Ramos (cell line): Measurements from ENCODE around the gene WFDC5.

Experiments
- in situ Hi-C: fragments of 300-500 bp; cut with MboI; formaldehyde crosslinking; loops from one replicate; pipeline ENCODE4 v1.14.3; 2022; ENCODE audit warnings: low sequenced_read_pairs; ENCODE audit not compliant: unreplicated experiment

WFDC5 gene

DNA sequence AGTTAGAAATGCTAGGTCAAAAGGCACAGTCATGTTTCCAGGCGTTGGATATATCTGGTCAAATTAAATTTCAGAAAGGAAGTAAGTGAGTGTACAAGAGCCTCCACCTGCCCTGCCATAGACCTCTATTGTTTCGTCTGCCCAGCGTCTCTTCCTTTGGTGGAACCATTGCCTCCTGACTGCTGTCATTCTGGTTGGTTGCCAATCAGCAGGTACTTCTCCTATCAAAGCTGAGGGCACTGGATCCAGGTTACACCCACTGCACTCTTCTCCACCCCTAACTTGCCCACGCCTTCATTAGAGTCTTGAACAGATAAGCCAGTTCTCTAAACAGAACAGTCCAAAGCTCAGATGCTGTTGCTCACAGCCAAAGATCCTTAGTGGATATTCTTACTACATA is 2.6 kb upstream of the WFDC5 start:
- in situ Hi-C loops, result no loop called here

DNA sequence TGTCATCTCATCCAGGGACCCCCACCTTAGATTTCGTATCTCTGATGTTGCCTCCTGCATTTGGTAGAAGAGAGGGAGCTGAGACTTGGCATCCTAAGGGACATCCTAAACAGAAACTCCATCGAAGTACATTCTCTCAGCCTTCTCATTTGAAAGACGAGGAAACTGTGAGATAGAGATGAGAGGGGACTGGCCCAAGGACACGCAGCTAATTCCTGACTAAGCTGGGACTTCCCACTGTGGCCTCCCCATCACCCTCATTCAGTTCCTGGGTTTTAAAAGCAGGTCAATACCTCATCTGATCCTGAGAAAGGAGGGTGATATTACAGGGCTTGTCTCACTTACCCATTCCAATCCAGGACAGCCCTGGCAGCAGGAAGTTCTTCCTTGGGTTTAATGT is 855 bp upstream of the WFDC5 start:
- in situ Hi-C loops, result no loop called here

DNA sequence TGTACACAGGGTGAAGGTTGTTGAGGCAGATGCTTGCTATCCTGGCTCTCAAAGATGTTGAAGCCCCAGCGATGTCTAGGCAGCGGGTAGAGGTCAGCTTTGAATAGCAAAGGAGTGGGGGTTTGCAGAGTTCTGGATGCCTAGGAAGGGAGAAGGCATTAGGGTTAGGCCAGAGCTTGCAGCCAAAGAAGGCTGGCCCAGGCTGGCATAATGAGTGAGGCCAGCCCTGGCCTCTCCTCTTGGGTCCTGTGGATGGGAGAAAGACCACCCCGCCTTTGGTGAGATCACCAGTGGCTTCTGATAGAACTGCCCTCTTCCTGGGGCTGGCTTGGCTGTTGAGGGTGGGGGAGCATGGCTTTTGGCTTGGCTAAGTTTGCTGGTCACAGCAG is 406 bp upstream of the WFDC5 start:
- in situ Hi-C loops, result no loop called here

DNA sequence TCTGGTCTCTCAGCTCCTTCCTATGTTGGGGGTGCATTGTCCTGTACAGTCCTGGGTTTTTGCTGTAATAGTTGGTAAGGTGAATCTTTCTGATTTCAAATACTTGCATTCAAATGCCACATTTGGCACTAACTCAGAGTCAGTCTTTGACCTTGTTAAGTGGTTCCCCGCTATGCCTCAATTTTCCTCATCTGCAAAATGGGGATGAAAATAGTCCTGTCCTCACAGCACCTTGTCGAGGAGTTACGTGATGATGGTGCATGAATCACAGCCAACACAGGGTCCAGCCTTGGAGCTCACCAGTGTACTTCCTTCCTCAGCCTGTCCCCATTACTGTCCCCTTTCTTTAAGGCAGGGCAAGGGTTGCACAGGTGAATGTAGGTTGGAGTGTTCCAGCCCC is 1.1 kb downstream of the WFDC5 start:
- in situ Hi-C loops, result no loop called here

DNA sequence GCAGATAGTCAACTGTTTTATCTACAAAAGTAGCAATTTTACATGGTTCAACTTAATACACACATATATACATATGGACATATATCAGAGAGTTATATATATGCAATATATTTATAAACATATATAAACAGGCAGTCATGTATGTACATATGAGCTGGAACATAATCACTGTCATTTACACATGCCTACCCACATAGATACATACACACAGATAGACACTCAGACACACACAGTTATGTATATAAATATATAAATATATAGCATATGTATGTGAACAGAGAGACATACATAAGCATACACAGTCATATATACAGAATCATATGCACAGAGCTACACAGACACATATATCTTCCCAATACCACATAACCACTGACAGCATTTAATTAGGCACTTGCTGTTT is 2.2 kb downstream of the WFDC5 start:
- in situ Hi-C loops, result no loop called here

DNA sequence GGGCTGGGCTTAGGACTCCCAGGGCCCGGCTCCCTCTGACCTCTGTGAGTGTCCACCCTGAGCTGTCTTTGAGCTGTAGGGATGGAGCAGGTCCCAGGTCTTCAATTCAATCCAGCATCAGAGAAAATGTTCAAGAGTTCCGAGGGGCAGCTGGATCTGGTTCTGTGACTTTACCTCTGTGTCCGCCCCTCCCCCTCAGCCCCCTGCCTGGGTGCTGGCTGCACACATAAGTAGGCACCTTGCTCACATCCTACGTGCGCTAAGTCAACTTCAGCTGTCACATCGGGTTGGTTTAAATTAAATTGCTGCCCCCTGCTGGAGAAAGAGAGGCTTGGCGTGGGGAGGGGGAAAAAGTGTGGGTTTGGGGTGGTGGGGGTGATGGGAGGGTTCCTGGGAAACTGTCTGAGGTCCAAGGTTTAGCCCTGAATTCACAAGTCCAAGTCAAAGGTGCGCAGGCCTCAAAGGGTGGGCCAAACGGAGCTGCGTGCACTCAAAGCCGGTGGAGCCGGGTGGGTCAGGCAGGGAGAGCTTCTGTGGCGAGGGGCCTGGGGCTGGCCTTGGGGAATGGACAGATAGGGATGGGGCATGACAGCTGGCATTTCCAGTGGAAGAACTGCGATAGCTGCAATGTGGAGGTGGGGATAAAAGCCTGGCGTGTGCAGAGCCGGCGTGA is 3.0 kb downstream of the WFDC5 start:
- in situ Hi-C loops, result no loop called here

DNA sequence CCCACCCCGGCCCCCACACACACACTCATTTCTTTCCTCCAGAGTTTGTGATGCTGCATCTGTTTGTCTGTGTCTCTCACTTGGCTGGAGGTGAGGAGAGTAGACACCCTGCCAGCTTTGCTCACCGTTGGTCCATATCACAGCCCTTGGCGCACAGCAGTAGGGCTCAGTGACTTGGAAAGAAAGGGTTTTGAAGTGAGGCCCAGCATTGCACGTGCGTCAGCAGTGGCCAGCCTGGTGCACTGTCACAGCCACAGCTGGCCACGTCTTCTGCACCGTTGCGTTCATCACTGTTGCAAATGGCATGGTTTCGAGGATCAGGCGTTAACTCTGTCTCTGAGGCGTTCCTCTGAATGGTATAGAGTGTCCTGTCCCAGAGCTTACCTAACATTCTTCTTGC is 3.7 kb downstream of the WFDC5 start:
- in situ Hi-C loops, result no loop called here

DNA sequence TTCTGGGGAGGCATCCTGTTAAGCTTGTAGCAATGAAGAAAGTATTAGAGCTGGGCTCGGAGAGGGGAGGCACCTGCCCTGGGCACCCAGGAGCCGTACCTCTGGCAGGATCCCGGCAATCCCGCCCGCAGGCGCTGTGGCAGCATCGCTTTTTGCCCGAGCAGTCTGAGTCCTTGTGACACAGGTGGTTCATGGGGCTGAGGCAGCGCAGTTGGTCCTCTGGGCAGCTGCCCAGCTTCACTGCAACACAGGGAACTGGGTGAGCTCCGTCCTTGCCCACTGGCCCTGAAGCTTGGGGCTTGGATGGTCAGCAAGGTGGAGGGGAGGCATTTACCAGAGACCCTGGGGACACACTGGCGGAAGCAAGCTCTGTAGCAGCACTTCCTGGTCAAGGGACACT is 4.7 kb downstream of the WFDC5 start:
- in situ Hi-C loops, result no loop called here

DNA sequence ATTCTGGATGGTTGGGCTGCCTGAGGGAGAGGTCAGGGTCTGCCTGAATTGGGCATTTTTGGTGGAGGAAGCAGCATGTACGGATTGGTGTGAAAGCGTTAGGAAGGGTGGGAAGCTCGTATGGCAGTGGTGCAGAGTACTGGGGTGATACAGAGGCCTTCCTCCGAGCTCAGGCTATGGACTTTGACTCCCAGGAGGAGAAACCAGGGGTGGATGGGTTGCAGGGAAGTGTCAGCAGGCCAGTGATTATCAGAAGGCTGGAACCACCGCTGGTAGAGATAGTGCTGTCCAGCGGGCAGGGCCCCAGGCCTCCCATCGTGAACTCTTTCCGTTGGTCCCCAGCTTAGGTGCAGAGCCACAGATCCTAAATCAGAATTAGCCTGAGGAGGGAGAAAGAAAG is 5.3 kb downstream of the WFDC5 start:
- in situ Hi-C loops, result no loop called here

DNA sequence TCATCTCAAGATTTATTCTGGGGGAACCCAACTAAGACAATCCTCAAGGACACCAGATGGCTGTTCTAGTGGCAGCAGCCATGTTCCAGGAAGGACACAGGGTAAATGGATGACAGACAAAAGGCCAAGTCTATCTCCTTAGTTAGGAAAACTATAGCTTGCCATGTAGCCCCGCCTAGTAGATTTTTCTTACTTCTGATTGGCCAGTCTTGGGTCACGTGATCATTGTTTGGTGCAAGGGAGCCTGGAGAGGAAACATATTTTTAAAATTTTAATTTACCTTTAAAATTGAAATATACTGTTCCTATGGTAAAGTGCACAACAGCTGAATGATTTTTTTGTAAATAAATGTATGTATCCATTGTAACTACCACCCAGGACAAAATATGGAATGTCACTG is 9.7 kb downstream of the WFDC5 start:
- in situ Hi-C loops, result no loop called here

DNA sequence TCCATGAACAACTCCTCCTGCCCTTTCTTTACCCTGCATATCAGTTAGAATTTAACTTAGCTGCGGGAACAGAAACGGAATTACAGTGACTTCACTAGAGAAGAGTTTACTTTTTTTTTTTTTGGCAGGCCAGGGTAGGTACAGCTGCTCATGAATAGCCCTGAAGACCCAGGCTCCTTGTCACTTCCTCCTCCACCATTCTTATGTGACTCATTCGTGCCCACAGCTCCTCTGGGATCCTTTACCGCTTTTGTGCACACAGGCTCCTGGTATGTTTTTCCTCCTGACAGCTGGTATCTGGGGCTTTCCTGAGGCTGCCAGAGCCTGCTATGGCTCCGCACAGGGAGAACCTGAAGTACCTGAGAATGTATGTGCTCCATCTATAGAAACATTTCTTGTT is 10.2 kb downstream of the WFDC5 start:
- in situ Hi-C loops, result no loop called here

DNA sequence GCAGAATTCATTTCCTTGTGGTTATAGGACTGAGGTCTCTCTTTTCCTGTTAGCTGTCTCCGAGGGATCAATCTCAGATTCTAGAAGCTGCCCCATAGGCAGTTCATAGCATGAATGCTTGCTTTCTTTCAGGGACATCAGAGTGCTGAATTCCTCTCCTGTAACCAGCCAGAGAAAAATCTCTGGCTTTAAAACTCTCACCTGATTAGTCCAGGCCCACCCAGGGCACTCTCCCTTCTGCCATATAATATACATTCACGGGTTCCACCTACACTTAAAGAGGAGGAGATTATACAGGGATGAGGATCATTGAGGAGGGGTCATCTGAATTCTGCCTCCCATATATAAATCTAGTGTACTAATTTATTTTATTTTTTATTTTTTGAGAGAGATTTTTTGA is 11.9 kb downstream of the WFDC5 start:
- in situ Hi-C loops, result no loop called here

DNA sequence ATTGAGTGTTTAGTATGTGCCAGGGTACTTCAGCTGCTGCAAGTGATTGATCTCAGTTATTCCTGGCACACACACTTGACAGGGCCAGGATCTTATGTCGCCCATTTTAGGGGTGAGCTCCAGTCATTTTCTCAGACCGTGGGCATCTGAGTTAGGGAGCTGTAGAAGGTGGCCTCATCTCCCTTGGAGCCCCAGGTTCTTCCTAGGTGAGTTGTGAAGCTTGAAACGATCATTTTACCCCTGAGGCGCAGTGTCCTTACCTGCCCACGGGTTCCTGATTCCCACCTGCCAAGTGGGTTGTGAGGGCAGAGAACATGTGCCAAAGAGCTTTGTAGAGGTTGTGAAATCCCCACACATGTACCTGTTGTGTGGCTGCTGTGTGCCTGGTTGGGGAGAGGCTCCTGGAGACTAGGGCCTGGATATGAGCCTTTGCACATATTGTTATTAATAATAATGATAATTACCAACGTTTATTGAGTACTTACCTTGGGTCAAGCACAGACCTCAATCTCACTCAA is 13.6 kb downstream of the WFDC5 start:
- in situ Hi-C loops, result no loop called here

DNA sequence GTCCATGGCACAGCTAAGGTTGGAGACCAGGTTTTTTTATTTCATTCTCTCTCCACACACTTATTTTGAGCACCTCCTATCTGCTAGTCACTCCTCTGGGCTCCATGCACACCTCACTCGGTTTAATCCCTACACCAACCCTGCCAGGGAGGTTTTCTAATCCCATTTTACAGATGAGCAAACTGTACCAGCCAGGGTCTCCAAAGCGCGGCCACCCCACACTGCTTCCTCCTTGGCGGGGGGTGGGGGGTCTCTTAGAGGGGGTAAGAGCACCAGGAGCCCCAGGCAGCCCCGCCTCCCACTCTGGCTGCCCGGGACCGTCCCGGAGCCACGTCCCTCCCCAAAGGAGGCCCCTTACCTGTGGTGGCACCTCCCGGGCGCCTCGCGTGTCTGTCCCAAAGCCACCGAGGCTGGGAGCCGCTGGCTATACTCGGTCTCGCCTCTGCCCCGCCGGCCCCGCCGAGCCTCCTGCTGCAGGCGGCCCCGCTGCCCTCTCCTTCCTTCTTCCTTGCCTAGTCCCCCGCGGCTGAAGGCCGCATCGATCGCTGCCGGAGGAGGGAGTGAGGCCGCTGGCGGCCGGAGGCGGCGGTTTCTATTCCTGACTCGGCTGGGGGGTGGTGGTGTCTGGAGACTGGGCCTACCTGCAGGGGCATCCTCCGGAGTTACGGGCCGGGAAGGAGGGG is 14.3 kb downstream of the WFDC5 start, which contains the start of gene KCNS1:
Gene KCNS1, minus strand, starts transcription at position 565 of the 683 bp plus-strand sequence. CDS start 1,891 bp downstream, outside the sequence.
- in situ Hi-C loops, result no loop called here

DNA sequence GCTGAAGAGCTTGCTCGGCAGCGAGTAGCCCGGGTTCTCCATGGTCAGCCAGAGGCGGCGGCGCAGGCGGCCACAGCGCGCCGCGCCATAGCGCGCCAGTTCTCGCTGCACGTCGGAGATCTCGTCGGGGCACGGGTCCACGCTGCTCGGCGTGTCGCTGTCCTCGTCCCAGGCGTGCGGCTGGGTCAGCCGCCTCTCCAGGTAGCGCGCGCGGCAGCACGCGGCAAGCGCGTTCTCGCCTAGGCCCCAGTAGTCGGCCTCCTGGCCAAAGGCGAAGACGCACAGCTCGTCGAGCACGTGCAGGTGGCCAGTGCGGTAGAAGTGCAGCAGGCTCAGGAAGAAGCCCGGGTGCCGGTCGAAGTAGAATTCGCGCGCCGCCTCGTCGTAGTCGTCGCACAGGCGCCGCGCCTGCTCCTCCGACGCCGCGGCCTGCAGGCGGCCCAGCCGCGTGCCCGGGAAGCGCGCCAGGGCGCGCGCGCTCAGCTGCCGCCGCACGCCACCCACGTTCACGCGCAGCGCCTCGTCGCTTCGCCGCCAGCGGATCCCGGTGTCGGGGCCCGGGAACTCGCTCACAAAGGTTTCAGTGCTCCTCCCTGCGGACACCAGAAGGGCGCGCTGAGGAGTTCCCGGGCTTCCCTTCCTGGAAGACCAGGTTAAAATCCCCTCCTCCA is 16.7 kb downstream of the WFDC5 start:
- in situ Hi-C loops, result loop anchor here (10.0 kb wide), 1 partner anchor 183 kb away; the partner anchor contains the start of gene PABPC1L

DNA sequence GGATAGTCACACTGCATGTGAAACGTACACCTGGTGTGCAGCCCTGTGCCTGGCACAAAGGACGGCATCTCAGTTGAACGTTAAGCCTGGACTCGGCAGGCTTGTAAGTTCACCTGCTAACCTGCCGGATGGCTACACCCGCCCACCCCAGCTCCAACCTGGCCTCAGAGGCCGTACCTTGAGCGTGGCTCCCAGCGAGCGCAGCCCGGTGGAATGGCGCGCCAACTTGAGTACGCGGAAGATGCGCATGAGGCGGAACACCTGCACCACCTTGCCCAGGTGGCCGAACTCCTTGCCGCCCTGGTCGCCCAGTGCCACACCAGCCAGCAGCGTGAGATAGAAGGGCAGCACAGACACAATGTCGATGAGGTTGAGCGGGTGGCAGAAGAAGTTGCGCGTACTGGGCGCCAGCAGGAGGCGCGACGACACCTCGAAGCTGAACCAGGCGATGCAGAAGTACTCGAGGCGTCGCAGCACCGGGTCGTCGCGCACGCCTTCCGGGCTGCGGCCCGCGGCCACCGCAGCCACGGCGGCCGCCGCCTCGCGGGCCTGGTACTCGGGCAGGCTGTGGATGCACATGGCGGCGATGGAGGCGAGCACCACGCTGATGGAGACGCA is 17.4 kb downstream of the WFDC5 start:
- in situ Hi-C loops, result loop anchor here (10.0 kb wide), 1 partner anchor 183 kb away; the partner anchor contains the start of gene PABPC1L

DNA sequence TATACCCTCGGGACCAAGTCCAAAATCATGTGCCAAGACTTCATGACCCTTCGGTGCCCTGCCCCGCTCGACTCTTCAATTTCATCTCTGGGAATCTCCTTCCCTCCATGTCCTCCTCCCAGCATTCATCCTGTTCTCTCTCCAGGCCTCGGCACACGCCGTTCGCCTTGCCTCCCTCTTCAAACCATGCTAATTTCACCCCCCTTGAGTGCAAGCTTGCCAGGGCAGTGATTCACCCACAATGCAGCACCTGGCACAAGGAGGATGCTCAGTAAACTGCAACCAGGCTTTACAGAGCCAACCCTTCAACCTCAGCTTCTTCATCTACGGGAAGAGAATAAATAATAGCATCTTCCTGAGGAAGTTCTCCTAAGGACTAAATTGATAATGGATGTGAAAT is 18.2 kb downstream of the WFDC5 start:
- in situ Hi-C loops, result loop anchor here (10.0 kb wide), 1 partner anchor 182 kb away; the partner anchor contains the start of gene PABPC1L

DNA sequence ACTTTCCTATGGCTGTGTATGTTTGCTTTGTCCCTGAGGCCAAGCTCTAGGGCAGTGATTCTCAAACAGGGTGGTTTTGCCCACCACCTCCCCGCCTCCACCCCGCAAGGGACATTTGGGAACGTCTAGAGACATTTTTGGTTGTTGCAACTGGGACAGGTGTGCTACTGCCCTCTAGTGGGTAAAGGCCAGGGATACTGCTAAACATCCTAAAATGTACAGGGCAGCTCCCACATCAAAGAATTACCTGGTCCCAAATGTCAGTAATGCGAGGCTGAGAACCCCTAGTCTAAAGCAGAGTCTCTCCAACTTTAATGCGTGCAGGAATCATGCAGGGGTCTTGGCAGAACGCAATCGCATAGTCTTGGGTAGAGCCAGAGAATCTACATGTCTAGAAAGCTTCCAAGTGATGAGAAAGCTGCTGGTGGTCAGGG is 19.2 kb downstream of the WFDC5 start:
- in situ Hi-C loops, result loop anchor here (10.0 kb wide), 1 partner anchor 181 kb away; the partner anchor contains the start of gene PABPC1L

DNA sequence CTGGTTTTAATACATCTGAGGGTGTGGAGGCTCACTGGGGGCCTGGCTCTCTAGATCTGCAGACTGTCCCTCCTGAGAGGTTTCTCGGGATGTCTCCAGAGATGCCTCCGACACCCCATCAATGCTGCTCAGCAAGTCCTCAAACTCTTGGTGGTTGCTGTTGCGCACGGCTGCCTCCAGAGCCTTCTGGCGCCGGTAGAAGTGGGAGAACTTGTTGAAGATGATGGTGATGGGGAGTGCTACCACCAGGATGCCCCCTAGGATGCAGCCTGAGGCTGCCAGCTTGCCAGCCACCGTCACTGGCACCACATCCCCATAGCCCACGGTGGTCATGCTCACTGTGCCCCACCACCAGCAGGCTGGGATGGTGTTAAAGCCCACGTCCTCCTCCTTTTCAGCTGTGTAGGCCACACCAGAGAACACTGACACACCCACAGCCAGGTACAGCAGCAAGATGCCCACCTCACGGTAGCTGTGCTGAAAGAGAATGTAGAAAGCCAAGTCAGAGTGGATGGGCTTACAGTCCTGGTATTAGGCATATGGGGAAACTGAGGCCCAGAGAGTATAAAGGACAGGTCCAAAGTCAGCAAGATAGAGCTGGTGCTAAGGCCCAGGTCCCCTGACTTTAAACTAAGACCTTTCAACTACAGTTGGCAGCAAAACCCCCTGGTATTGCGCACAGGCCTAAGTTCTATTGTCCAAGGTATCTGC is 20.0 kb downstream of the WFDC5 start:
- in situ Hi-C loops, result loop anchor here (10.0 kb wide), 1 partner anchor 180 kb away; the partner anchor contains the start of gene PABPC1L

DNA sequence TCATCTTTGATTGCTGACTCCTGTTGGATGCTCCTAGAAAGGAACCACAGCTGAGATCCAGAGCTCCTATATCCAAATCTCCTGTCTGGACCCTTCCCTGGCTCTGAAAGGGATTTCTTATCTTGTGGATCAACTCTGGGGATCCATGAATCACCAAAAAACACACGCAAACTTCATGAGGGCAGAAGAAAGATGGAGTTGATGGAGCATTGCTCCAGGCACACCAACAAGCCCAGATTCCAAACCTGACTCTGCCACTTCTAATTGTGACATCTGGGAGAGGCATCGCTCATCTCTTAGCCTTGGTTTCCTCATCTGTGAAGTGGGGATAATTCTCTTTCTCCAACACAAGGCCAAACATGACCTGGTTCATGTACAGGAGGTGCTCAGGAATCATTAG is 20.8 kb downstream of the WFDC5 start:
- in situ Hi-C loops, result loop anchor here (10.0 kb wide), 1 partner anchor 179 kb away; the partner anchor contains the start of gene PABPC1L
